ENCODE data around the gene COG6. TPM values are rescaled to one million over a fixed set of nuclear protein-coding genes. Genes with fewer than 3 reads are reported as not detected.

Gene COG6
- total RNA-seq, 4 donors from 2014 or later: 14.8 to 28.2 (median 22.9) TPM

DNA sequence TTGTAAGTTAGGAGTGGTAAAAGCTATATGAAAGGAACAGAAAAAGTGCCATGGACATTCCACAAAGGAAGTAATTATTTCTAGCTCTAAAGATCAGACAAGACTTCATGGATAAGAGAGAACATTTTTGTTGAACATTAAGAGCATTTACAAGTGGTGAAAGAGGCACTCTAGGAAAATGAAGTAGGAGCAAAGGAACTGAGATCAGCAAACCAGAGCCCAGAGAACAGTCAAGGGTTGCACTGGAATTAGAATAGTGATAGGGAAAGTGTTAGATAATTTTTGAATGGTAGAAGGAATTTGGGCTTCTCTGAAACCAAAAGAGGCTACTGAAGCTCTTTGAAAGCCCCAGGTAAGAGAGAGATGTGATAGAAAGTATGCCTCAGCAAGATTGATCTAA is 94.1 kb downstream of the COG6 start:
- Histone ChIP-seq H3K27ac (no peak overlapping the region), H3K9me3 (no peaks in the 10 kb centered on the region), H3K27me3 (no peaks in the 10 kb centered on the region), H3K4me3 (no peak overlapping the region), H3K4me1 (no peaks in the 10 kb centered on the region), H3K36me3 (peaks cover 16% of the 10 kb centered on the region)
- DNase-seq (ENCODE audit: low spot score in 2 of 2): no peak
- TF ChIP-seq POLR2A (IDR thresholded peaks at IDR 0.05) (no peak), EP300 (IDR thresholded peaks at IDR 0.05) (no peak), POLR2AphosphoS5 (IDR thresholded peaks at IDR 0.05) (no peak)
- TF ChIP-seq, protein P1, sequence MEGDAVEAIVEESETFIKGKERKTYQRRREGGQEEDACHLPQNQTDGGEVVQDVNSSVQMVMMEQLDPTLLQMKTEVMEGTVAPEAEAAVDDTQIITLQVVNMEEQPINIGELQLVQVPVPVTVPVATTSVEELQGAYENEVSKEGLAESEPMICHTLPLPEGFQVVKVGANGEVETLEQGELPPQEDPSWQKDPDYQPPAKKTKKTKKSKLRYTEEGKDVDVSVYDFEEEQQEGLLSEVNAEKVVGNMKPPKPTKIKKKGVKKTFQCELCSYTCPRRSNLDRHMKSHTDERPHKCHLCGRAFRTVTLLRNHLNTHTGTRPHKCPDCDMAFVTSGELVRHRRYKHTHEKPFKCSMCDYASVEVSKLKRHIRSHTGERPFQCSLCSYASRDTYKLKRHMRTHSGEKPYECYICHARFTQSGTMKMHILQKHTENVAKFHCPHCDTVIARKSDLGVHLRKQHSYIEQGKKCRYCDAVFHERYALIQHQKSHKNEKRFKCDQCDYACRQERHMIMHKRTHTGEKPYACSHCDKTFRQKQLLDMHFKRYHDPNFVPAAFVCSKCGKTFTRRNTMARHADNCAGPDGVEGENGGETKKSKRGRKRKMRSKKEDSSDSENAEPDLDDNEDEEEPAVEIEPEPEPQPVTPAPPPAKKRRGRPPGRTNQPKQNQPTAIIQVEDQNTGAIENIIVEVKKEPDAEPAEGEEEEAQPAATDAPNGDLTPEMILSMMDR (IDR thresholded peaks at IDR 0.05): no peak

DNA sequence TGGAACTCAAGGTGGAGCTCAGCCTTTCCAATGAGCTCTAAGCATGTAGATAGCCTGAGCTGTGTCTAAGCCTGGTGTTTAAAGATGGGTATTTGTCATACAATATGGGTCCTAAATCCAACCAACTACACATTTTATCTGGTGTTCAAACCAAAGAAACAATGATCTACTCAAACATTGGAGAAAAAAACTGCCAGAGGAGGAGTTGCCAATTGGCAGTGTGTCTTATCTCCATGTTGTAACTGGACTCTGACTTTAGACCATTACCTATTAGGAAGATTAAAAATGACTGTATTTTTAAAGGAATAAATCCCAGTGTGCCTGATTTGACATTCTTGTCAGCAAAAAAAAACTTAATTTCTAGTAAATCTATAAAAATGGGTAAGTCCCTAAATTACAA is 96.3 kb downstream of the COG6 start:
- H3K27me3 ChIP-seq: no peaks in the 10 kb centered on the region
- H3K4me1 ChIP-seq: no peaks in the 10 kb centered on the region
- DNase-seq (ENCODE audit: low spot score in 2 of 2): no peak
- no peak overlapping the region for H3K27ac ChIP-seq
- H3K9me3 ChIP-seq: no peaks in the 10 kb centered on the region
- H3K36me3 ChIP-seq: peaks cover 16% of the 10 kb centered on the region
- TF ChIP-seq, protein P1 (IDR thresholded peaks at IDR 0.05): no peak
- TF ChIP-seq POLR2AphosphoS5 (IDR thresholded peaks at IDR 0.05) (no peak), EP300 (IDR thresholded peaks at IDR 0.05) (no peak), POLR2A (IDR thresholded peaks at IDR 0.05) (no peak)
- no peak overlapping the region for H3K4me3 ChIP-seq

DNA sequence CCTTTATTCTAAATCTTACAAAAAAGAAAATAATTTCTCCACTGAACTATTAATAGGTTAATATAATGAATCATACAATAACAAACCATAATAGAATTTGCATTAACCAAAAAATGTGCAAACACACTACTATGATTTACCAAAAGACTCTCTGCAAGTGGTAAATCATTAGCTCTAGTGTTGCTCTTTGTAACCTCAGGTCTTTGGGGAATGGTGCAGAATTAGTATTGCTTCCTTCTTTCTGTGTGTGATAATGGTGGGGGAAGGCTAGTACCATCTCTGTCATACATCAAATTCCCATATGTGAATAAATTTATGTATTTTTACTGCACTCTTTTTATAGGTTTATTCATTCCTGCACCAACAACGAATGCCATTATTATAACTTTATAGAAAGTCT is 105.1 kb downstream of the COG6 start:
- Histone ChIP-seq H3K27ac (no peak overlapping the region), H3K27me3 (no peaks in the 10 kb centered on the region), H3K9me3 (no peaks in the 10 kb centered on the region), H3K4me1 (peaks cover 6% of the 10 kb centered on the region), H3K36me3 (no peaks in the 10 kb centered on the region), H3K4me3 (no peak overlapping the region)
- DNase-seq (ENCODE audit: low spot score in 2 of 2): no peak
- TF ChIP-seq, protein P1 (IDR thresholded peaks at IDR 0.05): no peak
- TF ChIP-seq POLR2A (IDR thresholded peaks at IDR 0.05) (no peak), POLR2AphosphoS5 (IDR thresholded peaks at IDR 0.05) (no peak), EP300 (IDR thresholded peaks at IDR 0.05) (no peak)
- WGBS: 61% methylated on average over 1 of the region's 1 CpG

DNA sequence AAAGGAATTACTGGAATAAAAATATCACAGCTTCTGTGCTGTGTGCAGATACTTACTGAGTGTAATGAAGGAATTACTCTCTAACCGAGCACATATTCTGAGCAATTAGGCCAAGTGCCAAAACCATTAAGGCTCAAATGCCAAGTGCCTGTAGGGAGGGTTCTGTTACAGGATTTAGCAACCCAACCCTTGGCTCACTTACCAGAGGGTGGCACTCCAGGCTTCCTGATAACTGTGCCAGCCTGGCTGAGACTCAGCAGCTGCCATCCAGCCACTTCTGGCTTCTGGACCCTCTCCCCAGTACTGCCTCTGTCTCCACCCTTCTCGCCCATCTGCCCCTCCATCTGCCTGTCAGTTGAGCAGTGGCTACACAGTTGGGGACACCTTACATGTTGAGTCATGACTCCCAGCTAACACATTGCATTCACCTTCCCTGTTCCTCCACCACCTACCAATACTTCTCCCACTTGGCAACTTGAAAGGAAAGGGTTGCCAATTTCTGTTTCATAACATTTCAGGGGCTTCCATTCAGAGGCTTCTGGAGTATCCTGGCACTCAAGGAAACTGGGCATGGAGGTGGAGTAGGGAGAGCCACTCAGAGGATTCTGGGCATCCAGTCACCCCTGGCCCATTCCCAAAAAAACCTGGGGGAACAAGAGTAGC is 110.5 kb downstream of the COG6 start:
- DNase-seq (ENCODE audit: low spot score in 2 of 2): no peak
- no peaks in the 10 kb centered on the region for H3K27me3 ChIP-seq
- H3K4me3 ChIP-seq: no peak overlapping the region
- peaks cover 29% of the 10 kb centered on the region for H3K4me1 ChIP-seq
- TF ChIP-seq, protein P1 (IDR thresholded peaks at IDR 0.05): peak; percentile 13 to 21
- no peak for TF ChIP-seq EP300 (IDR thresholded peaks at IDR 0.05)
- TF ChIP-seq POLR2A (IDR thresholded peaks at IDR 0.05): no peak
- TF ChIP-seq POLR2AphosphoS5 (IDR thresholded peaks at IDR 0.05): no peak
- peak overlapping the region; percentile 12 for H3K27ac ChIP-seq
- whole genome bisulfite sequencing: 20% methylated on average over 2 of the region's 2 CpGs
- H3K9me3 ChIP-seq: no peaks in the 10 kb centered on the region
- H3K36me3 ChIP-seq: no peaks in the 10 kb centered on the region

DNA sequence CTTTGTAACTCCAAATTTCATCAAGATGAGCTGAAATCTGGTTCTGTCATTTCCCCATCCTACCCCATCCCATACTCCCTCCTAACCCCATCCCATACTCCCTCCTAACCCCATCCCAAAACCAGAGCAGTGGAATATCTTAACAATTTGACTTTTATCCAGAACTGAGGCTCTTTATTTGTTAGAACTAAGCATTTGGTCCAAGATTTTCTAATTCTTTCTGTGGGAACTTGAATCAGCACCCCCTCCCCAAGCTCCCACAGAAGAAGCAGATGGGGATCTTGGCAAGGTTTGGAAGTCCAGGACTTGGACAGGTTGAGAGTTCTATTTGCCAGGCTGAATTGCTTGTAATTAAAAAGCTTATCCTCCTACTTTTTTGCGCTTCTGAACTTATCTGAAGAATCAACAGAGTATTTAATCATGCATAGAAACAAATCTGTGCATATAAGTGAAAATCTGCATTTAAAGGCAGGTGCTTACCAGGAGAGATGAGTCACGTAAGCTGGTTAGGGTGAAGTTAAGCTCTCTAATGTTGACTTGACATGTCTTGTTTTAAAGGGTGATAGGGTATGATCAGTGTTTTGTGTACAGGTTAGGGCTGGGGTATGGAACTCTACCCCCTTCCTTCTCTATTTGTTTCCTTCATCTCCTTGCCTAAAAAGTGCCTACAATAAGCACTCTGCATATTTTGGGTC is 111.1 kb downstream of the COG6 start:
- no peak for TF ChIP-seq POLR2A (IDR thresholded peaks at IDR 0.05)
- DNase-seq (ENCODE audit: low spot score in 2 of 2): no peak

More for the DNA sequence above, 111.1 kb downstream of the COG6 start:
- WGBS: 35% methylated on average over 2 of the region's 2 CpGs
- no peaks in the 10 kb centered on the region for H3K27me3 ChIP-seq
- peak overlapping the region; percentile 12 for H3K27ac ChIP-seq
- H3K36me3 ChIP-seq: no peaks in the 10 kb centered on the region
- H3K9me3 ChIP-seq: no peaks in the 10 kb centered on the region
- H3K4me1 ChIP-seq: peaks cover 29% of the 10 kb centered on the region
- no peak overlapping the region for H3K4me3 ChIP-seq

Measured in suprapubic skin (tissue), 4 donors.